Measurements from ENCODE around the gene USP14. TPM values are rescaled to one million over a fixed set of nuclear protein-coding genes. Genes with fewer than 3 reads are reported as not detected.

USP14 gene
- total and polyA plus RNA-seq, 2 donors (not counting 3 experiments of a cell fraction or from before 2014, with no cell fraction given): 13.2 to 98.4 TPM

GRCh38 chr18:155688-156087, 2.7 kb upstream of the USP14 start:
- H3K4me2 ChIP-seq (ENCODE audit: insufficient read depth, low read length): no peak overlapping the region
- TF ChIP-seq POLR2A (IDR thresholded peaks at IDR 0.05; ENCODE audit: low read depth, low read length): no peak
- TF ChIP-seq EZH2 (IDR thresholded peaks at IDR 0.05; ENCODE audit: borderline replicate concordance, low read depth, low read length, severe bottlenecking): no peak
- TF ChIP-seq MYC (IDR thresholded peaks at IDR 0.05; ENCODE audit: low read depth, low read length): no peak
- TF ChIP-seq, protein P1, sequence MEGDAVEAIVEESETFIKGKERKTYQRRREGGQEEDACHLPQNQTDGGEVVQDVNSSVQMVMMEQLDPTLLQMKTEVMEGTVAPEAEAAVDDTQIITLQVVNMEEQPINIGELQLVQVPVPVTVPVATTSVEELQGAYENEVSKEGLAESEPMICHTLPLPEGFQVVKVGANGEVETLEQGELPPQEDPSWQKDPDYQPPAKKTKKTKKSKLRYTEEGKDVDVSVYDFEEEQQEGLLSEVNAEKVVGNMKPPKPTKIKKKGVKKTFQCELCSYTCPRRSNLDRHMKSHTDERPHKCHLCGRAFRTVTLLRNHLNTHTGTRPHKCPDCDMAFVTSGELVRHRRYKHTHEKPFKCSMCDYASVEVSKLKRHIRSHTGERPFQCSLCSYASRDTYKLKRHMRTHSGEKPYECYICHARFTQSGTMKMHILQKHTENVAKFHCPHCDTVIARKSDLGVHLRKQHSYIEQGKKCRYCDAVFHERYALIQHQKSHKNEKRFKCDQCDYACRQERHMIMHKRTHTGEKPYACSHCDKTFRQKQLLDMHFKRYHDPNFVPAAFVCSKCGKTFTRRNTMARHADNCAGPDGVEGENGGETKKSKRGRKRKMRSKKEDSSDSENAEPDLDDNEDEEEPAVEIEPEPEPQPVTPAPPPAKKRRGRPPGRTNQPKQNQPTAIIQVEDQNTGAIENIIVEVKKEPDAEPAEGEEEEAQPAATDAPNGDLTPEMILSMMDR (IDR thresholded peaks at IDR 0.05; ENCODE audit: extremely low read depth in 1 of 2, insufficient read depth in 1 of 2, low read depth in 1 of 2, low read length in 2 of 2): no peak
- no peak for TF ChIP-seq JUN (IDR thresholded peaks at IDR 0.05; ENCODE audit: borderline replicate concordance, insufficient read depth, insufficient read length, low read depth)
- TF ChIP-seq, protein P2, sequence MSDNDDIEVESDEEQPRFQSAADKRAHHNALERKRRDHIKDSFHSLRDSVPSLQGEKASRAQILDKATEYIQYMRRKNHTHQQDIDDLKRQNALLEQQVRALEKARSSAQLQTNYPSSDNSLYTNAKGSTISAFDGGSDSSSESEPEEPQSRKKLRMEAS (IDR thresholded peaks at IDR 0.05; ENCODE audit: insufficient read depth, insufficient read length): no peak
- no peak for TF ChIP-seq POLR2AphosphoS5 (IDR thresholded peaks at IDR 0.05; ENCODE audit: insufficient read depth, low read depth, low read length)
- no peak for TF ChIP-seq GATA2 (IDR thresholded peaks at IDR 0.05; ENCODE audit: insufficient read depth, insufficient read length, low read depth, low read length)
- no peak for TF ChIP-seq FOS (IDR thresholded peaks at IDR 0.05; ENCODE audit: borderline replicate concordance, insufficient read depth, low read length)
- no peak overlapping the region for H3K27ac ChIP-seq (ENCODE audit: insufficient read depth, low read depth, low read length)
- DNase-seq (ENCODE audit: low read depth, low spot score) (no peak), FAIRE-seq (no peak)
- H3K79me2 ChIP-seq (ENCODE audit: control insufficient read depth, insufficient read depth, low read length): peaks cover 23% of the 10 kb centered on the region
- no TSS peak for BruUV-seq (replicated peaks)
- H3K4me3 ChIP-seq (replicated peaks in 1 of 3; ENCODE audit: insufficient read depth in 1 of 3, low read depth in 1 of 3, low read length in 3 of 3): no peak overlapping the region
- intact Hi-C loops (cut with micrococcal nuclease) (no loop called here), dilution Hi-C loops (cut with MboI; ENCODE audit: extremely low pct_ligation_motif_present, low sequenced_read_pairs) (no loop called here)
- H3K27me3 ChIP-seq (ENCODE audit: control insufficient read depth in 2 of 2, insufficient read depth in 2 of 2, low read length in 2 of 2): peaks cover 7 to 15% of the 10 kb centered on the region in 2 experiments
- ChIA-PET CTCF (no interaction called here), POLR2A (no interaction called here)
- no peak overlapping the region for H2AFZ ChIP-seq (ENCODE audit: low read depth, low read length)
- no peak overlapping the region for H3K9ac ChIP-seq (replicated peaks; ENCODE audit: extremely low read depth, insufficient read depth, low read length)
- peaks cover 9% of the 10 kb centered on the region for H3K4me1 ChIP-seq (ENCODE audit: control insufficient read depth, extremely low read depth, insufficient read depth, low read length)
- H4K20me1 ChIP-seq (replicated peaks; ENCODE audit: control insufficient read depth, extremely low read depth, insufficient read depth, low read length): no peaks in the 10 kb centered on the region
- no peaks in the 10 kb centered on the region for H3K9me1 ChIP-seq (replicated peaks; ENCODE audit: control insufficient read depth, extremely low read depth, insufficient read depth, low read length)
- no peaks in the 10 kb centered on the region for H3K36me3 ChIP-seq (ENCODE audit: control insufficient read depth in 2 of 2, extremely low read depth in 1 of 2, insufficient read depth in 2 of 2, low read length in 2 of 2)
- H3K9me3 ChIP-seq (replicated peaks; ENCODE audit: control insufficient read depth, insufficient read depth, low read length): no peaks in the 10 kb centered on the region
